ENCODE measurements around the gene VSIG1. TPM values are rescaled to one million over a fixed set of nuclear protein-coding genes. Genes with fewer than 3 reads are reported as not detected.

The VSIG1 gene
- total and polyA plus RNA-seq, 2 experiments from 2014 or later: 1.2 to 1.7 TPM

- no peaks in the 10 kb centered on the region; the same call in 1 of the 2 replicates for H3K4me1 ChIP-seq (ENCODE audit: insufficient read depth)
- H4K20me1 ChIP-seq (replicated peaks; ENCODE audit: insufficient read depth): no peaks in the 10 kb centered on the region
- H3K27ac ChIP-seq (ENCODE audit: low read depth): no peak overlapping the region
- peaks cover 3% of the 10 kb centered on the region; the same call in 1 of the 2 replicates for H3K36me3 ChIP-seq (ENCODE audit: insufficient read depth)
- H3K4me3 ChIP-seq: no peak overlapping the region
- H3K27me3 ChIP-seq (ENCODE audit: insufficient read depth): no peaks in the 10 kb centered on the region
- Mint-ChIP-seq H3K27me3 (ENCODE audit: insufficient read depth, low read depth, poor library complexity) (no peaks in the 10 kb centered on the region), H3K9me3 (no peaks in the 10 kb centered on the region), H3K4me1 (no peaks in the 10 kb centered on the region), H3K27ac (no peak overlapping the region), H3K36me3 (ENCODE audit: low read depth) (peaks cover 15% of the 10 kb centered on the region), H3K4me3 (no peak overlapping the region)
- H3K9me2 ChIP-seq (ENCODE audit: insufficient read depth): no peaks in the 10 kb centered on the region
- no peaks in the 10 kb centered on the region for H3F3A ChIP-seq (replicated peaks; ENCODE audit: low read depth)
- H3K79me2 ChIP-seq (replicated peaks; ENCODE audit: insufficient read depth): peaks cover 24% of the 10 kb centered on the region
- no peak for TF ChIP-seq POLR2AphosphoS5 (IDR thresholded peaks at IDR 0.05; ENCODE audit: low read depth)
- TF ChIP-seq STAT1 (IDR thresholded peaks at IDR 0.05; ENCODE audit: unreplicated experiment): no peak
- TF ChIP-seq, protein P1, sequence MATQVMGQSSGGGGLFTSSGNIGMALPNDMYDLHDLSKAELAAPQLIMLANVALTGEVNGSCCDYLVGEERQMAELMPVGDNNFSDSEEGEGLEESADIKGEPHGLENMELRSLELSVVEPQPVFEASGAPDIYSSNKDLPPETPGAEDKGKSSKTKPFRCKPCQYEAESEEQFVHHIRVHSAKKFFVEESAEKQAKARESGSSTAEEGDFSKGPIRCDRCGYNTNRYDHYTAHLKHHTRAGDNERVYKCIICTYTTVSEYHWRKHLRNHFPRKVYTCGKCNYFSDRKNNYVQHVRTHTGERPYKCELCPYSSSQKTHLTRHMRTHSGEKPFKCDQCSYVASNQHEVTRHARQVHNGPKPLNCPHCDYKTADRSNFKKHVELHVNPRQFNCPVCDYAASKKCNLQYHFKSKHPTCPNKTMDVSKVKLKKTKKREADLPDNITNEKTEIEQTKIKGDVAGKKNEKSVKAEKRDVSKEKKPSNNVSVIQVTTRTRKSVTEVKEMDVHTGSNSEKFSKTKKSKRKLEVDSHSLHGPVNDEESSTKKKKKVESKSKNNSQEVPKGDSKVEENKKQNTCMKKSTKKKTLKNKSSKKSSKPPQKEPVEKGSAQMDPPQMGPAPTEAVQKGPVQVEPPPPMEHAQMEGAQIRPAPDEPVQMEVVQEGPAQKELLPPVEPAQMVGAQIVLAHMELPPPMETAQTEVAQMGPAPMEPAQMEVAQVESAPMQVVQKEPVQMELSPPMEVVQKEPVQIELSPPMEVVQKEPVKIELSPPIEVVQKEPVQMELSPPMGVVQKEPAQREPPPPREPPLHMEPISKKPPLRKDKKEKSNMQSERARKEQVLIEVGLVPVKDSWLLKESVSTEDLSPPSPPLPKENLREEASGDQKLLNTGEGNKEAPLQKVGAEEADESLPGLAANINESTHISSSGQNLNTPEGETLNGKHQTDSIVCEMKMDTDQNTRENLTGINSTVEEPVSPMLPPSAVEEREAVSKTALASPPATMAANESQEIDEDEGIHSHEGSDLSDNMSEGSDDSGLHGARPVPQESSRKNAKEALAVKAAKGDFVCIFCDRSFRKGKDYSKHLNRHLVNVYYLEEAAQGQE (IDR thresholded peaks at IDR 0.05; ENCODE audit: unreplicated experiment): no peak
- no peak for TF ChIP-seq ZNF331 (CRISPR knock-in tag; IDR thresholded peaks at IDR 0.05; ENCODE audit: low read depth)
- TF ChIP-seq, protein P2, sequence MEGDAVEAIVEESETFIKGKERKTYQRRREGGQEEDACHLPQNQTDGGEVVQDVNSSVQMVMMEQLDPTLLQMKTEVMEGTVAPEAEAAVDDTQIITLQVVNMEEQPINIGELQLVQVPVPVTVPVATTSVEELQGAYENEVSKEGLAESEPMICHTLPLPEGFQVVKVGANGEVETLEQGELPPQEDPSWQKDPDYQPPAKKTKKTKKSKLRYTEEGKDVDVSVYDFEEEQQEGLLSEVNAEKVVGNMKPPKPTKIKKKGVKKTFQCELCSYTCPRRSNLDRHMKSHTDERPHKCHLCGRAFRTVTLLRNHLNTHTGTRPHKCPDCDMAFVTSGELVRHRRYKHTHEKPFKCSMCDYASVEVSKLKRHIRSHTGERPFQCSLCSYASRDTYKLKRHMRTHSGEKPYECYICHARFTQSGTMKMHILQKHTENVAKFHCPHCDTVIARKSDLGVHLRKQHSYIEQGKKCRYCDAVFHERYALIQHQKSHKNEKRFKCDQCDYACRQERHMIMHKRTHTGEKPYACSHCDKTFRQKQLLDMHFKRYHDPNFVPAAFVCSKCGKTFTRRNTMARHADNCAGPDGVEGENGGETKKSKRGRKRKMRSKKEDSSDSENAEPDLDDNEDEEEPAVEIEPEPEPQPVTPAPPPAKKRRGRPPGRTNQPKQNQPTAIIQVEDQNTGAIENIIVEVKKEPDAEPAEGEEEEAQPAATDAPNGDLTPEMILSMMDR (conservative IDR thresholded peaks at IDR 0.05; ENCODE audit: low read depth in 2 of 2): no peak
- TF ChIP-seq ZNF462 (CRISPR knock-in tag; IDR thresholded peaks at IDR 0.05): no peak
- TF ChIP-seq EZH2phosphoT487 (IDR thresholded peaks at IDR 0.05; ENCODE audit: unreplicated experiment): no peak
- TF ChIP-seq CREB1 (CRISPR knock-in tag; IDR thresholded peaks at IDR 0.05; ENCODE audit: low read depth): no peak
- TF ChIP-seq ETS1 (IDR thresholded peaks at IDR 0.05): no peak
- TF ChIP-seq JUNB (IDR thresholded peaks at IDR 0.05; ENCODE audit: unreplicated experiment): no peak
- TF ChIP-seq NANOG (IDR thresholded peaks at IDR 0.05; ENCODE audit: borderline replicate concordance): no peak
- TF ChIP-seq ZNF114 (CRISPR knock-in tag; IDR thresholded peaks at IDR 0.05): no peak
- TF ChIP-seq EZH2 (IDR thresholded peaks at IDR 0.05; ENCODE audit: low read depth, unreplicated experiment): no peak
- H3K4me2 ChIP-seq: no peak overlapping the region
- ATAC-seq (no peak), DNase-seq (ENCODE audit: low spot score) (no peak)
- no peak overlapping the region for H2AFZ ChIP-seq
These were observed 42.9 kb downstream of the VSIG1 start for GRCh38 chrX:108087792-108088191.
